ENCODE data around the gene CRTAP.
"Not testable (repeated sequence)": the region's sequence is repeated elsewhere in the genome, so short reads cannot be mapped to it uniquely, and the experiment has no call there.

The CRTAP gene

DNA sequence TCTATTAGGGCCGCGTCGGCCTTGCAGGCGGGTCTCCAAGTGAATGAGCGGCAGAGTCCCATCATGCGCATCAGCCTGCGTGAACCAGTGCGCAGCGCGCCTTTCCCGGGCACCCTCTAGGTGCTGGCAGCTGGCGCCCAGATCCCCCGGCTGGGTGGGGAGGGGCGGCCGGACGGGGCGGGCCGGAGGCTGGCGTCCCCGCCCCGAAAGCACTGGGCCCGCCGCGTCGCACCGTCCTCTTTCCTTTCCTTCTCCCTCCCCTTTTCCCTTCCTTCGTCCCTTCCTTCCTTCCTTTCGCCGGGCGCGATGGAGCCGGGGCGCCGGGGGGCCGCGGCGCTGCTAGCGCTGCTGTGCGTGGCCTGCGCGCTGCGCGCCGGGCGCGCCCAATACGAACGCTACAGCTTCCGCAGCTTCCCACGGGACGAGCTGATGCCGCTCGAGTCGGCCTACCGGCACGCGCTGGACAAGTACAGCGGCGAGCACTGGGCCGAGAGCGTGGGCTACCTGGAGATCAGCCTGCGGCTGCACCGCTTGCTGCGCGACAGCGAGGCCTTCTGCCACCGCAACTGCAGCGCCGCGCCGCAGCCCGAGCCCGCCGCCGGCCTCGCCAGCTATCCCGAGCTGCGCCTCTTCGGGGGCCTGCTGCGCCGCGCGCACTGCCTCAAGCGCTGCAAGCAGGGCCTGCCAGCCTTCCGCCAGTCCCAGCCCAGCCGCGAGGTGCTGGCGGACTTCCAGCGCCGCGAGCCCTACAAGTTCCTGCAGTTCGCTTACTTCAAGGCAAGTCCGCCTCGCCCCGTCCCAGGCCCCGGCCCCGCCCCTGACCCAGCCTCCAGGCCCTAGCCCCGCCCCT, at the start of gene CRTAP:
TSS of gene CRTAP (plus strand) at position 243 of the 850 bp plus-strand sequence. CDS start at position 307, 64 bp downstream.
- DNase-seq (ENCODE audit: low read depth in 2 of 2): peak; percentile 85 to 87

DNA sequence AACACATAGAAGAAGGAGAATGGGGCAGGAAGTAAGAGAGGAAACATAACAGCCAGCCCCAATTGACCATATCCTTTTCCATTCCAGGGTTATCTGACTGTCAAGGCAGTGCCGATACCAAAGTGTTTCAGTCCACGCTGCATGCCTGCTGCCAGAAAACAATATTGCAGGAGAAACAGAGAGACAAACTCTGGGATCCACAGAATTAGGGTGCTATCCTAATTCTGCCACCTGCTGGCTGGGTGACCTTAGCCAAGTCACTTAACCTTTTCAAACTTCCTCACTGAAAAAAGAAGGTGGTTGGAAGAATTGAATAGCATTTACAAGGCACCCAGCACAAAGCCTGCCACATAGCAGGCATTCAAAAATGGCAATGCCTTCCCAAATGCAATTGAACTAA, 48.9 kb upstream of the CRTAP start:
- DNase-seq (ENCODE audit: low read depth in 2 of 2): no peak

DNA sequence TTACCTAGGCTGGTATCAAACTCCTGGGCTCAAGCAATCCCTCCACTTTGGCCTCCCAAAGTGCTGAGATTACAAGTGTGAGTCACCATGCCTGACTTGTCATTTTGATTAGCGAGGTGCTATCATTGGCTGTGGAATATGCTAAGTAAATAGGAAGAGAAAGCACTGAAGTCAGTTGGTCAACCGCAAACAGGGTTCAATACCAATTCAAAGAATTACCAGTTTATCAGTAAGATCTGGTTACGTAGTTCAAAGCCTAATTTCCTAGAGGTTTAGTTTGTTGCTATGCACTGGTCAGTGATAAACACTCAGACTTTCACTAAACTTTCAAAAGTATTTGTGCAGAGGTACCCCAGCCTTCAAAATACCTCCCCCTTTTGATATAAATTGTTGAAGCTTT, 46.3 kb upstream of the CRTAP start:
- peak in 1 of 2 experiments; percentile 15 for DNase-seq (ENCODE audit: low read depth in 2 of 2)

DNA sequence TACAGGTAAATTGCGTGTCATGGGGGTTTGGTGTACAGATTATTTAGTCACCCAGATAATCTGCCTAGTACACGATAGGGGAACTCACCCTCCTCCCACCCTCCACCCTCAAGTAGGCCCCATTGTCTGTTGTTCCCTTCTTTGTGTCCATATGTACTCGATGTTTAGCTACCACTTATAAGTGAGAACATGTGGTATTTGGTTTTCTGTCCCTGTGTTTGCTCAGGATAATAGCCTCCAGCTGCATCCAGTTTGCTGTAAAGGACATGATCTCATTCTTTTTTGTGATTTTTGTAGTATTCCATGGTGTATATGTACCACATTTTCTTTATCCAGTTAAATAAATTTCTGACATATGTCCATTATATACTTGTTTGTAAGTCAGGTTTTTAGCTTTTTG, 44.0 kb upstream of the CRTAP start:
- peak; percentile 29 to 32 for DNase-seq (ENCODE audit: low read depth in 2 of 2)

DNA sequence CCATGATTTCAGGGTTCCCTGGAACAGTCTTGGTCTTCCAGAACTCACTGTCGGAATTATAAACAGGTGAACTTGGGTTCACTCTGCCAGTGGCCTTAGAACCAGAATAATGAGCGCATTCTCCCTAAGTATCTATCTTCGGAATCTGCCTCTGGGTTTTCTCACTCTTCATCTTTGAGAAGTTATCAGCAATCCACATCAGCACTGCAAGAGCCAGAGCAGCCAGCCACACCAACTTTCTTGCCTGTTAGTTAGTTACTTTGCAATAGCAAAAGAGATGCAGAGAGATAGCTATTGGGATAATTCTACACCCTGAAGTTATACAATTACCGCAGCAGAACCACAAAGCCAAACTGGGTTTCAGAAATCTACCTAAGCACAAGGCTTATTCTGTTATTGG, 42.6 kb upstream of the CRTAP start:
- no peak for DNase-seq (ENCODE audit: low read depth in 2 of 2)

DNA sequence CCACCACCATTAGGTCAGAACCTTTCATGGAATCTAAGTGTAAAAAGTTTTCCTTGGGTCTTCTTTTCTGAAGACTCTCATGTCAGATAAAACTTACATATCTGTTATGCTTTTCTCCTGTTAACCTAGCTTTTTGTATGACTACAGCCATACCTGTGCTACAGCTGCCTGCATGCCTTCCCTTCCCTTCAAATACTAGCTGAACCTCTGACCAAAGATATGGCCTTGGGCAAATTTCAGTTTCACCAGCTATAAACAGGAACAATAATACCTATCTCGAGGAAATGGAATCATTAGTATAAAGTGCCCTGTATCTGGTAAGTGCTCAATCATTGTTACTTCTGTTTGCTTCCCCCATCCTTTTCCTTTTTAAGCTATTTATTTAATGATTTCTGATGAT, 41.9 kb upstream of the CRTAP start:
- no peak for DNase-seq (ENCODE audit: low read depth in 2 of 2)

DNA sequence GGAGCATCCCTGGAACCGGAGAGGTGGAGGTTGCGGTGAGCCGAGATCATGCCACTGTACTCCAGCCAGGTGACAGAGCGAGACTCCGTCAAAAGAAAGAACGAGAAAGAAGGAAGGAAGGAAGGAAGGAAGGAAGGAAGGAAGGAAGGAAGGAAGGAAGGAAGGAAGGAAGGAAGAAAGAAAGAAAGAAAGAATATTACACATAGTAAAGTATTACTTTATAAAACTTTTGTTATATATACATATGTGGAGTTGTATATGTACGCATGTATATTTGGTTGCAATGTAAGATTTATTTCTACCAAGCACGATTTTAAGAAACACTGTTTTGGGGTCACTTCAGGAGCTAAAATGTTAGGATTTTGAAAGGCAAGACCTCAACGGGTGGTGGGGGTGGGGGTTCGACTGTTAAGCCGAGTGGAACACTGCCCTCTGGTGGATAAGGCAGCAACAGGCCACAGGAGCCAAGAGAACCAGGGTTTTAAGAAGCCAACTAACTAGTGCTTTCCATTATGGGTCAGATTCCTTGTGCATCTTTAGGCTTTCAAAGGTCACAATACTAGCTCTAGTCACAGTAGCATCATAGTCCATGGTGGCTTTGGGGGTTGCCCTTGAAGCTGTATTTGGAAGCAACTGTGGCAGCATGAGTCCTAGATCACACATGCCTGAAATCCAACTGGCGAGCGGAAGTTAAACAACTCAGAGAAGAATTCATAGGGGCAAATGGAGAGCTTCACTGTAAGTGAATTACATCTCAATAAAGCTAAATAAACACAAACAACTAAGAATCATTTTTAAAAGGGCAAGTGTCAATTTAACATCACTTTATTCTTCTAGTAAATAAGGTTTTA, 39.4 kb upstream of the CRTAP start:
- peak; percentile 26 to 39 for DNase-seq (ENCODE audit: low read depth in 2 of 2)

DNA sequence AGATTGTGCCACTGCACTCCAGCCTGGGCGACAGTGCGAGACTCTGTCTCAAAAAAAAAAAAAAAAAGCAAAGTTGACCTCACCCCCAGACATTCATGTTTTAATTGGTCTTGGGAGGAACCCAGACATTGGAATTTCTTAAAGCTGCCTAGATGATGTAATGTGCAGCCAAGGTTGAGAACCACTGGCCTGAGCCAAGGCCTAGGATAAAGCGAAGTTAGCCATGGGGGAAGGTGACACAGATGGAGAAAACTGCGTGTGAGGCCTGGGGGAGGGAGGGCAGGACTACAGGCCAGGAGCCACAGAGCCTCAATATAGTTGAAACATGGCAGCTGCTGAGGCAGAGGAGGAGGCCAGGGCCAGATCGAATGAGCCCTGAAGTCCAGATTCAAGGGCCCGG, 37.8 kb upstream of the CRTAP start:
- DNase-seq (ENCODE audit: low read depth in 2 of 2): no peak

DNA sequence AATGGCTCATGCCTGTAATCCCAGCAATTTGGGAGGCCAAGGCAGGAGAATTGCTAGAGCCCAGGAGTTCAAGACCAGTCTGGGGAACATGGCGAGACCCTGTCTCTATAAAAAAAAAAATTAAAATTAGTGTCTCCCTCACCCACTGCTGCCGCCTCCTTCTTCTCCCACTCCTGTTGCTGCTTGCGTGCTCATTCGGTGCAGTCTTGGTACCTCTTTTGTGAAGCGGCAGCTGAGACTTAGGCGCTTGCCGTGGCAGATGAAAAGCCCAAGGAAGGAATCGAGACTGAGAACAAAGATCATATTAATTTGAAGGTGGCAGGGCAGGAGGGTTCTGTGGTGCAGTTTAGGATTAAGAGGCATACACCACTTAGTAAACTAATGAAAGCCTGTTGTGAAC, 36.9 kb upstream of the CRTAP start:
- no peak for DNase-seq (ENCODE audit: low read depth in 2 of 2)

DNA sequence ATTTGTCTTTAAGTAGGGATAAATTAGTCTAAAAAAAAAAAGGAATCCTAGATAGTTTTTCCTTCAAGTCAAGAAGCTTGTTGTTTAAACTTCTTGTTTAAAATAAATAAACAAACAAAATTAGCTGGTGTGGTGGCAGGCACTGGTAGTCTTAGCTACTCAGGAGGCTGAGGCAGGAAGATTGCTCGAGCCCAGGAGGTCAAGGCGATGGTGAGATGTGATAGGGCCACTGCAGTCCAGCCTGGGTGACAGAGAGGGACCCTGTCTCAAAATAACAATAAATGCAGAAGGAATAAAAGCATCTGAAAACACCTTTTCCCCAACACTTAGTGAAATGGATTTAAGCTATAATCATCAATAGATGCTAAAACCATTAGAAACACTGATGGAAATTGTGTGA, 35.8 kb upstream of the CRTAP start:
- no peak for DNase-seq (ENCODE audit: low read depth in 2 of 2)

DNA sequence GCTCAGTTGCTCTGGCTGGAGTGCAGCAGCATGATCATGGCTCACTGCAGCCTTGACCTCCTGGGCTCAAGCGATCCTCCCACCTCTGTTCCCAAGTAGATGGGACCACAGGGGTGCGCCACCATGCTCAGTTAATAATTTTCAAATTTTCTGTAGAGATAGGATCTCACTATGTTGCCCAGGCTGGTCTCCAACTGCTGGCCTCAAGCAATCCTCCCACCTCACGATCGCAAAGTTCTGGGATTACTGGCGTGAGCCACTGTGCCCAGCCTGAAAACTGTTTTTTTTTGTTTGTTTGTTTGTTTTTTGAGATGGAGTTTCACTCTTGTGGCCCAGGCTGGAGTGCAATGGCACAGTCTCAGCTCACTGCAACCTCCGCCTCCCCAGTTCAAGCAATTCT, 34.0 kb upstream of the CRTAP start:
- not testable (repeated sequence) for DNase-seq (ENCODE audit: low read depth in 2 of 2)

DNA sequence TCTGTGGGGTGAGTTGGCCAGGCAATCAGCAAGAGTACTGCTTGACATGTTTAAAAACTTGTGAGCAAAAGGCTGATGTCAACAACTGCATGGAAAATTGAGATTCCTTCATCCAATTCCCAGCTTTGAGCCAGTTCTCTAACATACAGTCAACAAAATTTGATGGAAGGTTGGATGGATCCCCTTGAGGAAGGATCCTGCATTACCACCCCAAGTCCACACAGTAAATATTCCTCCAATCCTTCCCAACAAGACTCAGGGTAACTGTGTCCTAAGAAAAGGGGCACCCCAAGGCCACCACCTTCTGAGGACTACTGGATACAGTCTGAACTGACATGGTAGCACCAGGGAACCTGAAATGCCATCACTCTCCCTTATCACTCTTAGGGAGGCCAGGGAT, 32.0 kb upstream of the CRTAP start:
- DNase-seq (ENCODE audit: low read depth in 2 of 2): no peak

DNA sequence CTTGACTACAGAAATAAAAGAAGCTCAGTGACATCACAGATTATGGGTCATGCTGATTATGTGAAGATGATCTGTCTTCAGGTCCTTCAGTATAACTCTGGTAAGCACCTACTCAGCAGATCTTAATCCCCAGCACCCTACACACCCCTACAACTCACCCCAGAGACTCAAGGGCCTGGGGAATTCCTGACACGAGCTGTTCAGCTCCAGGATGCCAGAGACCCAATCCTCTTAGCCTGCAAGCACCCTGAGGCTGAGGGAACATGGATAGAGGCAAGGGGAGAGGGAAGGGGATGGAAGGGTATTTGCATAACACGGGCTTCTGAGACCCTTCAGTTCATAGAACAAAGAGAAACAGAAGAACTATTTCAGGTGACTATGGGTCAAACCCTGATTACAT, 29.9 kb upstream of the CRTAP start:
- DNase-seq (ENCODE audit: low read depth in 2 of 2): no peak

DNA sequence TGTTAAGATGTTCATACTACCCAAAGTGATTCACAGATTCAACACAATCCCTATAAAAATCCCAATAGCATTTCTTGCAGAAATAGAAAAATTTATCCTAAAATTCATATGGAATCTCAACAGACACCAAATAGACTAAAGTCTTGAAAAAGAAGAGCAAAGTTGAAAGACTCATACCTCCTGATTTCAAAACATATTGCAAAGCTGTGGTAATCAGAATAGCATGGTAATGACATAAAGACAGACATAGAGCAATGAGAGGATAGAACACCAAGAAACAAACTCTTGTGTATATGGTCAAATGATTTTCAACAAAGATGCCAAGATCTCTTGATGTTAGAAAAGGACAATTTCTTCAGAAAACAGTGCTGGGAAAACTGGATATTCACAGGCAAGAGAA, 25.1 kb upstream of the CRTAP start:
- DNase-seq (ENCODE audit: low read depth in 2 of 2): no peak

DNA sequence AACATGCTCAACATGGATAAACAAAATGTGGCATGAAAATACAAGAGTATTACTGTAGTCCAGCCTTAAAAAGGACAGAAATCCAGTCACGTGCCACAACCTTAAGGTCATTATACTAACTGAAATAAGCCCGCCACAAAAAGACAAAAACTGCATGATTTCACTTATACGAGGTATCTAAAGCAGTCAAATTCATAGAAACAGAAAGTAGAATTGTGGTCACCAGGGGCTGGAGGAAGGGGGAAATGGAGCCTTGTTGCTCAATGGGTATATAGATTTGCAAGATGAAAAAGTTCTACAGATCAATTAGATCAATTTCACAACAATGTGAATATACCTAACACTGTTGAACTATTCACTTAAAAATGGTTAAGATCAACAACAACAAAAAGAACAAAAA, 24.3 kb upstream of the CRTAP start:
- no peak for DNase-seq (ENCODE audit: low read depth in 2 of 2)

DNA sequence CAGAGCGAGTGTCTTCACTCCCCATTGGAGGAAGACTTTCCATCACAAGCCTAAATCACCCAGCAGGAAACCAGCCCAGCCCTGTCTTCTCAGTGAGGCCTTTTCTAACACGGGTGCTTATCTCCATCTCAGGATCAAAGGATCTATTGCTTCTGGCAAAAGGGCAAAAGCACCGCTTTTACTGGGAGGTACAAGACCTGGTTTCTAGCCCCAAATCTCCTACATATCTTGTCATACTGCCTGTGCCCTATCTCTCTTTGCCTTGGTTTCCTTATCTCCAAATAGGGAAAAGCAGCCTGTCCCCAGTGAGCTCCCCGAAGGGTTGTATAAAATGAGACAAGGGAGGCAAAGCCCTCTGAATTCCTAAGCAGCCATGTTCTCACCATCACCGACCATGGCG, 22.1 kb upstream of the CRTAP start:
- no peak for DNase-seq (ENCODE audit: low read depth in 2 of 2)

DNA sequence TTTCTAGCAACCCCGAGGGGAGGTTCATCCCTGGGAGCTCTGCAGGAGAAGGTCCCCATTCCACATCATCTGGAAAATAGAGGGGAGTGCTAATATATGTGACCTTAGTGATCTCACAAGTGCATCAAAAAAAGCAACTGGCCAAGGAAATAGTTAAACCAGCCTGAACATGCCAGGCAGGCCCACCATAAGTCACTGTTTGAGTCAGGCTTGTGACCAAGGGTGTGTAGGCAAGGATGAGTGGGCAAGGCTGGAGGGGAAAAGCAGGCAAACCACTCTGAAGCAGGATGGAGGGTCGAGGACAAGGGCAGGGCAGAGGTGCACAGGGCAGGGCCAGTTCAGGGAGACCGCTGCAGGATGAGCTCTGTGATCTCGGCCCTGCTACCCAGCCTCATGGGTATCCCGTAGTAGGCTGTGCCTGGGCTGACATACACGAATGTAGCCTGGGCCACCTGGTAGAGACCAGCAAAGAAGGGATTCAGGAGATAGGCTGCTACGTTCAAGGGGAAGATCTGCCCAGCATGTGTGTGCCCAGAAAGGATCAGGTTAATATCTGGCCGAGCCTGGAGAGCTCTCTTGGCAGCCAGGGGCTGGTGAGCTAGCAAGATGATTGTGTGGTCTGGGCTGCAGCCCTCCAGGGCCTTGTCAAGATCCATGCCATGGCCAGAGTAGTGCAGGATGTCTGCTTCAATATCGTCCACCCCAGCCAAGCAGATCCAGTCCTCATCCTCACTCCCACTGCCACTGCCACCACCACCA, 21.1 kb upstream of the CRTAP start:
- no peak for DNase-seq (ENCODE audit: low read depth in 2 of 2)

DNA sequence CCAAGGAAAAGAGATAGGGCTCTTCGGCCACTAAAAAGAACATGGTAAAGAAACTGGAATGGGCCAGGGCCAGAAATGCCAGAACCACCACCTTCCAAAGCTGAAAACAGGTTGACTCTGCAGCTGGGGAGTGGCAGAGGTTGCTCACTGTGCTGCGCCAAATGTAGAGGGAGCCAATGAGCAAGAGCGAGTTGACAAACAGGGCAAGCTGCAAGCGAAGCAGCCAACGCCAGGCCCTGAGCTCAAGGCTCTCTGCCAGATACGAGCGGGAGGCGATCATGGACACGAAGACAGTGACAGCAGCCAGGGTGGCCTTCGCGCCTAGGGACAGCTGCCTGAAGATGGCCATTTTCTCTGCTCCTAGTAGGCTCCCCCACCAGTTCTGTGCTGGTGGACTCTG, 20.0 kb upstream of the CRTAP start:
- DNase-seq (ENCODE audit: low read depth in 2 of 2): no peak

DNA sequence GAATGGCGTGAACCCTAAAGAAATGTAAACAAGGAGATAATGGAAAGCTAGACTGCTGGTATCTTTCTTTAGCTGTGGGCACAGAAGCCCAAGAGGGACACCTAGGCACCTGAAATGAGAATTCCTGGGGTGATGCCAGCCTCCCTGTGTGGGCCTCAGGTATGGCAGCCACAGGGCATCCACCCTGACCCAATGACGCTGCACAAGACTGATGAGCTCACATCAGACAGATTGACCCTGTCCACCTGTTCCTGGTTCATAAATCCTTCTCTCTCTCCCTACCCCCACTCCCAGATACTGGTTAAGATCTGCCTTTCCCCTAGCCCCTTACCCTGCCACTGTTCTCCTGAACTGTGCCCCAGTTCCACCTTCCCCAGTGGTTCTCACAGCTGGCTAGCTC, 18.4 kb upstream of the CRTAP start:
- no peak for DNase-seq (ENCODE audit: low read depth in 2 of 2)

DNA sequence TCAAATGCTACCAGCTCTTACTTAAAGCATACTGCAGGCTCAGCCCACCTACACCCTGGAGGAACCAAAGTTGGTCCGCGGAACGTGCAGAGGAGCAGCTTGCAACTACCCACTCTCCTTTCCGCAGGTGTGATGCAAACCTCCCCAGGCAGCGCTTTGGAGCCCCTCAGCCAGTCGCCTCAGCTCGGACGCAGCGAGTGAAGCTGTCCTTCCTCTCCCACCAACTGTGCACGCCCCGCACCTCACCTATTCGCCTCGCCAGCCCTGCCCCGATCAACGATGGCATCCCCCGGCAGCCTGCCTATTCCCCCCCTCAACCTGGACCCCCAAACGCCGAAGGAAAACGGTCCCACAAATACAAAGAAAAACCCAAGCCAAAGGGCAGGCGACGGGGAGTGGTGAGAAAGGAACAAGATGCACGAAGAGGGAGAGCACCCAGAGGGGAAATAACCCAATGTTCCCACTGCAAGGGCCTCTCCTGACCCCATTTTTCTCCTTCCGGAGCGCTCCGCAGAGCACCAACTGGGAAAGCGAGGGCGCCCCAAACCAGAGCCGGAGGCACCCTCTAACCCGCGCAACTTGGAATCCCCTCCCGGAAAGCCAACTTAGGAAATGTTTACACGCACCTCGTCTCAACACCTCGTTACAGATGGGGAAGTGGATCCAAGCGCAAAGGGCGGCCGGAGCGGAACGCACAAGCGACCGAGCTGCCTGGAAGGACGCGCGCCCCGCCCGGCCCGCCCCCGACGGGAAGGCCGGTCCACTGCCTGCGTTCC, 17.5 kb upstream of the CRTAP start:
- no peak for DNase-seq (ENCODE audit: low read depth in 2 of 2)

DNA sequence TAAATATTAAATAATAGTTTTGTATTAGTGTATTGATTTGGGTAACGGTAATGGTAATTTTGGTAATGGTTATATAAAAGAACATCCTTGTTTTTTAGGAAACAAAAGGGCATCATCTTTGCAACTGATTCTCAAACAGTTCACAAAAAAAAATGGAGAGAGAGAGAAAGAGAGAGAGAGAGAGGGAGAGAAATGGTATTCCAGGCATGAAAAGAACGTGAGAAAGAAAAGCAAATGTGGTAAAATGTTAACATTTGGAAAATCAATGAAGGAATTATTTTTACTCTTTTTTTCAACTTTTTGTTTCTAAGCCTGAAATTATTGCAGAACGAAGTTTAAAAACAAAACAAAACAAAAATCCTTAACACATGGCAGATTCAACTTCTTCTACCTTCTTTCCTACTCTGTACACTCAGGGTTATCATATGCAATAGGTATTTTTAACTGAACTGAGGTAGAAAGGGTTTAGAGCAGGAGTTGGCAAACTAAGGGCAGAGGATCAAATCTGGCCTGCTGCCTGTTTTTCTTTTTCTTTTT, 14.6 kb upstream of the CRTAP start:
- DNase-seq (ENCODE audit: low read depth in 2 of 2): no peak

Data from fibroblast of skin of left quadriceps (primary cell).